ENCODE measurements around the gene MYO1B. TPM values are rescaled to one million over a fixed set of nuclear protein-coding genes. Genes with fewer than 3 reads are reported as not detected.

Gene MYO1B
- polyA plus RNA-seq, 1 donor (not counting 4 experiments of a cell fraction or from before 2014, with no cell fraction given) = 277 TPM

- peaks cover 100% of the 10 kb centered on the region for H3K79me2 ChIP-seq (ENCODE audit: control insufficient read depth, insufficient read depth, low read length)
- no peak overlapping the region for H3K9ac ChIP-seq (ENCODE audit: control insufficient read depth, extremely low read depth, insufficient read depth, low read length)
- peaks cover 45% of the 10 kb centered on the region for H4K20me1 ChIP-seq (ENCODE audit: control insufficient read depth, extremely low read depth, insufficient read depth, low read length)
- no peaks in the 10 kb centered on the region for H3K4me1 ChIP-seq (ENCODE audit: control insufficient read depth, extremely low read depth, insufficient read depth, low read length)
- H3K36me3 ChIP-seq (ENCODE audit: control insufficient read depth in 2 of 2, extremely low read depth in 1 of 2, insufficient read depth in 2 of 2, low read length in 2 of 2) = peaks cover 32 to 71% of the 10 kb centered on the region in 2 experiments
- H3K9me3 ChIP-seq (ENCODE audit: control insufficient read depth, low read depth, low read length) = no peaks in the 10 kb centered on the region
- H2AFZ ChIP-seq (ENCODE audit: control insufficient read depth, low read length) = no peak overlapping the region
- peaks cover 6% of the 10 kb centered on the region for H3K9me1 ChIP-seq (ENCODE audit: control insufficient read depth, extremely low read depth, insufficient read depth, low read length)
- DNase-seq (ENCODE audit: low read depth, low spot score) = no peak
- H3K27ac ChIP-seq (ENCODE audit: control insufficient read depth, insufficient read depth, low read length) = no peak overlapping the region
- no peaks in the 10 kb centered on the region for H3K27me3 ChIP-seq (ENCODE audit: control insufficient read depth, extremely low read depth, insufficient read depth, low read length)
- no peak overlapping the region for H3K4me2 ChIP-seq (ENCODE audit: control insufficient read depth, extremely low read depth, insufficient read depth, low read depth, low read length)
- TF ChIP-seq CTCF (optimal IDR thresholded peaks at IDR 0.05 in 1 of 3, IDR thresholded peaks at IDR 0.05 in 1 of 3, conservative IDR thresholded peaks at IDR 0.05 in 1 of 3; ENCODE audit: extremely low read depth in 1 of 3, insufficient read depth in 2 of 3, low read length in 3 of 3) (no peak), EZH2 (IDR thresholded peaks at IDR 0.05; ENCODE audit: low read length) (no peak)
- H3K4me3 ChIP-seq (ENCODE audit: control insufficient read depth in 2 of 3, extremely low read depth in 1 of 3, insufficient read depth in 2 of 3, low read depth in 1 of 3, low read length in 3 of 3) = no peak overlapping the region
- no peak for FAIRE-seq
- dilution Hi-C loops (cut with MboI; ENCODE audit: extremely low pct_ligation_motif_present, low sequenced_read_pairs) = no loop called here
Measured at GRCh38 chr2:191280834-191281756, 35.9 kb downstream of the MYO1B start.

GRCh38 chr2:191285252-191285651, 40.0 kb downstream of the MYO1B start:
- Histone ChIP-seq H3K9ac (ENCODE audit: control insufficient read depth, extremely low read depth, insufficient read depth, low read length) (no peak overlapping the region), H3K9me1 (ENCODE audit: control insufficient read depth, extremely low read depth, insufficient read depth, low read length) (peaks cover 3% of the 10 kb centered on the region), H2AFZ (ENCODE audit: control insufficient read depth, low read length) (no peak overlapping the region), H3K4me1 (ENCODE audit: control insufficient read depth, extremely low read depth, insufficient read depth, low read length) (no peaks in the 10 kb centered on the region), H4K20me1 (ENCODE audit: control insufficient read depth, extremely low read depth, insufficient read depth, low read length) (peaks cover 41% of the 10 kb centered on the region), H3K27me3 (ENCODE audit: control insufficient read depth, extremely low read depth, insufficient read depth, low read length) (no peaks in the 10 kb centered on the region), H3K79me2 (ENCODE audit: control insufficient read depth, insufficient read depth, low read length) (peaks cover 99% of the 10 kb centered on the region), H3K4me2 (ENCODE audit: control insufficient read depth, extremely low read depth, insufficient read depth, low read depth, low read length) (no peak overlapping the region), H3K36me3 (ENCODE audit: control insufficient read depth in 2 of 2, extremely low read depth in 1 of 2, insufficient read depth in 2 of 2, low read length in 2 of 2) (peaks cover 23 to 52% of the 10 kb centered on the region in 2 experiments), H3K4me3 (ENCODE audit: control insufficient read depth in 2 of 3, extremely low read depth in 1 of 3, insufficient read depth in 2 of 3, low read depth in 1 of 3, low read length in 3 of 3) (no peak overlapping the region), H3K27ac (ENCODE audit: control insufficient read depth, insufficient read depth, low read length) (no peak overlapping the region), H3K9me3 (ENCODE audit: control insufficient read depth, low read depth, low read length) (no peaks in the 10 kb centered on the region)
- dilution Hi-C loops (cut with MboI; ENCODE audit: extremely low pct_ligation_motif_present, low sequenced_read_pairs) = no loop called here
- FAIRE-seq = no peak
- no peak for TF ChIP-seq CTCF (optimal IDR thresholded peaks at IDR 0.05 in 1 of 3, IDR thresholded peaks at IDR 0.05 in 1 of 3, conservative IDR thresholded peaks at IDR 0.05 in 1 of 3; ENCODE audit: extremely low read depth in 1 of 3, insufficient read depth in 2 of 3, low read length in 3 of 3)
- no peak for TF ChIP-seq EZH2 (IDR thresholded peaks at IDR 0.05; ENCODE audit: low read length)
- no peak for DNase-seq (ENCODE audit: low read depth, low spot score)
